ENCODE data around the gene SLF2.
A peak's percentile ranks its signal among the peaks of the same experiment; 100 is the strongest.

DNA sequence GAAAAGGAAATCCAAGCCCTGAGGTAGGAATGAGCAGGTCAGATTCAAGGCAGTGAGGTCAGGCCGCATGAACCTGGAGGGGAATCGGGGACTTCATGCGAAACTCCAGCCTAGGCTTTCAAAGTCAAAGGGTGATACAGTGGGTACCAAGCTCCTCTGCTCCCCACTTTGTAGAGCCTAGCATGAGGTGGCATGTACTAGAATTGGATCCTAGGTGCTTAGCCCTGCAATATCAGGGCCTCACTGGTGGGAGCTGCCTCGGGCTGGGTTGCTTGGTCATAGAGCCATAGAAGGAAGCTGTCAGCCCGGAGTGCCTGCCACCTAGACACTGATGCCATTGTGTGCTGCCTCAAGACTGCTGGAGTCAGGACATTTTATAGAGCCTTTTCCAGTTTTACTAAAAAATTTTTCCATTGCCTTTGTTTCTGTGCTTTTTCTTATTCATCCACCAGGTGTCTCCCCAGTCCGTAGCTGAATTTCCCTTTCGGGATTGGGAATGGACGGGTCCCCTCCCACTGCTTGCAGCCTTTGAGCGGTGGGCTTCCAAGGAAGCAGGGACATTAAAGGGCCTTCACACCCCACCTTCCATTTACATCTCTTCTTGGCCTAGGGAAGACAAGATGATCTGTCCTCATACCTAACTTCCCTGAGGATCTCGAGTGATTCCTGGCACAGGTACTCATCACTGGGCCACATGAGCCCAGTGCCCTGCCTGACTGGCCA lies 81.4 kb downstream of the SLF2 start:
- TF ChIP-seq, protein P1, sequence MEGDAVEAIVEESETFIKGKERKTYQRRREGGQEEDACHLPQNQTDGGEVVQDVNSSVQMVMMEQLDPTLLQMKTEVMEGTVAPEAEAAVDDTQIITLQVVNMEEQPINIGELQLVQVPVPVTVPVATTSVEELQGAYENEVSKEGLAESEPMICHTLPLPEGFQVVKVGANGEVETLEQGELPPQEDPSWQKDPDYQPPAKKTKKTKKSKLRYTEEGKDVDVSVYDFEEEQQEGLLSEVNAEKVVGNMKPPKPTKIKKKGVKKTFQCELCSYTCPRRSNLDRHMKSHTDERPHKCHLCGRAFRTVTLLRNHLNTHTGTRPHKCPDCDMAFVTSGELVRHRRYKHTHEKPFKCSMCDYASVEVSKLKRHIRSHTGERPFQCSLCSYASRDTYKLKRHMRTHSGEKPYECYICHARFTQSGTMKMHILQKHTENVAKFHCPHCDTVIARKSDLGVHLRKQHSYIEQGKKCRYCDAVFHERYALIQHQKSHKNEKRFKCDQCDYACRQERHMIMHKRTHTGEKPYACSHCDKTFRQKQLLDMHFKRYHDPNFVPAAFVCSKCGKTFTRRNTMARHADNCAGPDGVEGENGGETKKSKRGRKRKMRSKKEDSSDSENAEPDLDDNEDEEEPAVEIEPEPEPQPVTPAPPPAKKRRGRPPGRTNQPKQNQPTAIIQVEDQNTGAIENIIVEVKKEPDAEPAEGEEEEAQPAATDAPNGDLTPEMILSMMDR (CRISPR knock-in tag; IDR thresholded peaks at IDR 0.05) = peak; percentile 62
- TF ChIP-seq SP4 (CRISPR knock-in tag; IDR thresholded peaks at IDR 0.05) (no peak), ZNF670 (CRISPR knock-in tag; IDR thresholded peaks at IDR 0.05; ENCODE audit: borderline replicate concordance) (no peak), SALL2 (CRISPR knock-in tag; IDR thresholded peaks at IDR 0.05) (no peak), SP1 (IDR thresholded peaks at IDR 0.05) (no peak), SP1 (CRISPR knock-in tag; IDR thresholded peaks at IDR 0.05) (no peak), ZNF12 (CRISPR knock-in tag; IDR thresholded peaks at IDR 0.05) (no peak), RAD21 (CRISPR knock-in tag; IDR thresholded peaks at IDR 0.05) (peak; percentile 56; the same call in 1 of the 2 replicates), TGIF2 (CRISPR knock-in tag; IDR thresholded peaks at IDR 0.05) (no peak), LCORL (IDR thresholded peaks at IDR 0.05) (no peak), LCORL (CRISPR knock-in tag; IDR thresholded peaks at IDR 0.05) (no peak), TRIM24 (CRISPR knock-in tag; IDR thresholded peaks at IDR 0.05) (no peak), ZNF138 (CRISPR knock-in tag; IDR thresholded peaks at IDR 0.05; ENCODE audit: low read depth) (no peak)
- TF ChIP-seq, protein P2, sequence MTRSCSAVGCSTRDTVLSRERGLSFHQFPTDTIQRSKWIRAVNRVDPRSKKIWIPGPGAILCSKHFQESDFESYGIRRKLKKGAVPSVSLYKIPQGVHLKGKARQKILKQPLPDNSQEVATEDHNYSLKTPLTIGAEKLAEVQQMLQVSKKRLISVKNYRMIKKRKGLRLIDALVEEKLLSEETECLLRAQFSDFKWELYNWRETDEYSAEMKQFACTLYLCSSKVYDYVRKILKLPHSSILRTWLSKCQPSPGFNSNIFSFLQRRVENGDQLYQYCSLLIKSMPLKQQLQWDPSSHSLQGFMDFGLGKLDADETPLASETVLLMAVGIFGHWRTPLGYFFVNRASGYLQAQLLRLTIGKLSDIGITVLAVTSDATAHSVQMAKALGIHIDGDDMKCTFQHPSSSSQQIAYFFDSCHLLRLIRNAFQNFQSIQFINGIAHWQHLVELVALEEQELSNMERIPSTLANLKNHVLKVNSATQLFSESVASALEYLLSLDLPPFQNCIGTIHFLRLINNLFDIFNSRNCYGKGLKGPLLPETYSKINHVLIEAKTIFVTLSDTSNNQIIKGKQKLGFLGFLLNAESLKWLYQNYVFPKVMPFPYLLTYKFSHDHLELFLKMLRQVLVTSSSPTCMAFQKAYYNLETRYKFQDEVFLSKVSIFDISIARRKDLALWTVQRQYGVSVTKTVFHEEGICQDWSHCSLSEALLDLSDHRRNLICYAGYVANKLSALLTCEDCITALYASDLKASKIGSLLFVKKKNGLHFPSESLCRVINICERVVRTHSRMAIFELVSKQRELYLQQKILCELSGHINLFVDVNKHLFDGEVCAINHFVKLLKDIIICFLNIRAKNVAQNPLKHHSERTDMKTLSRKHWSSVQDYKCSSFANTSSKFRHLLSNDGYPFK (CRISPR knock-in tag; IDR thresholded peaks at IDR 0.05; ENCODE audit: borderline replicate concordance) = no peak
- TF ChIP-seq, protein P3, sequence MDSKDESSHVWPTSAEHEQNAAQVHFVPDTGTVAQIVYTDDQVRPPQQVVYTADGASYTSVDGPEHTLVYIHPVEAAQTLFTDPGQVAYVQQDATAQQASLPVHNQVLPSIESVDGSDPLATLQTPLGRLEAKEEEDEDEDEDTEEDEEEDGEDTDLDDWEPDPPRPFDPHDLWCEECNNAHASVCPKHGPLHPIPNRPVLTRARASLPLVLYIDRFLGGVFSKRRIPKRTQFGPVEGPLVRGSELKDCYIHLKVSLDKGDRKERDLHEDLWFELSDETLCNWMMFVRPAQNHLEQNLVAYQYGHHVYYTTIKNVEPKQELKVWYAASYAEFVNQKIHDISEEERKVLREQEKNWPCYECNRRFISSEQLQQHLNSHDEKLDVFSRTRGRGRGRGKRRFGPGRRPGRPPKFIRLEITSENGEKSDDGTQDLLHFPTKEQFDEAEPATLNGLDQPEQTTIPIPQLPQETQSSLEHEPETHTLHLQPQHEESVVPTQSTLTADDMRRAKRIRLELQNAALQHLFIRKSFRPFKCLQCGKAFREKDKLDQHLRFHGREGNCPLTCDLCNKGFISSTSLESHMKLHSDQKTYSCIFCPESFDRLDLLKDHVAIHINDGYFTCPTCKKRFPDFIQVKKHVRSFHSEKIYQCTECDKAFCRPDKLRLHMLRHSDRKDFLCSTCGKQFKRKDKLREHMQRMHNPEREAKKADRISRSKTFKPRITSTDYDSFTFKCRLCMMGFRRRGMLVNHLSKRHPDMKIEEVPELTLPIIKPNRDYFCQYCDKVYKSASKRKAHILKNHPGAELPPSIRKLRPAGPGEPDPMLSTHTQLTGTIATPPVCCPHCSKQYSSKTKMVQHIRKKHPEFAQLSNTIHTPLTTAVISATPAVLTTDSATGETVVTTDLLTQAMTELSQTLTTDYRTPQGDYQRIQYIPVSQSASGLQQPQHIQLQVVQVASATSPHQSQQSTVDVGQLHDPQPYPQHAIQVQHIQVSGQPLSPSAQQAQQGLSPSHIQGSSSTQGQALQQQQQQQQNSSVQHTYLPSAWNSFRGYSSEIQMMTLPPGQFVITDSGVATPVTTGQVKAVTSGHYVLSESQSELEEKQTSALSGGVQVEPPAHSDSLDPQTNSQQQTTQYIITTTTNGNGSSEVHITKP (CRISPR knock-in tag; IDR thresholded peaks at IDR 0.05; ENCODE audit: low read depth) = no peak
- TF ChIP-seq, protein P4, sequence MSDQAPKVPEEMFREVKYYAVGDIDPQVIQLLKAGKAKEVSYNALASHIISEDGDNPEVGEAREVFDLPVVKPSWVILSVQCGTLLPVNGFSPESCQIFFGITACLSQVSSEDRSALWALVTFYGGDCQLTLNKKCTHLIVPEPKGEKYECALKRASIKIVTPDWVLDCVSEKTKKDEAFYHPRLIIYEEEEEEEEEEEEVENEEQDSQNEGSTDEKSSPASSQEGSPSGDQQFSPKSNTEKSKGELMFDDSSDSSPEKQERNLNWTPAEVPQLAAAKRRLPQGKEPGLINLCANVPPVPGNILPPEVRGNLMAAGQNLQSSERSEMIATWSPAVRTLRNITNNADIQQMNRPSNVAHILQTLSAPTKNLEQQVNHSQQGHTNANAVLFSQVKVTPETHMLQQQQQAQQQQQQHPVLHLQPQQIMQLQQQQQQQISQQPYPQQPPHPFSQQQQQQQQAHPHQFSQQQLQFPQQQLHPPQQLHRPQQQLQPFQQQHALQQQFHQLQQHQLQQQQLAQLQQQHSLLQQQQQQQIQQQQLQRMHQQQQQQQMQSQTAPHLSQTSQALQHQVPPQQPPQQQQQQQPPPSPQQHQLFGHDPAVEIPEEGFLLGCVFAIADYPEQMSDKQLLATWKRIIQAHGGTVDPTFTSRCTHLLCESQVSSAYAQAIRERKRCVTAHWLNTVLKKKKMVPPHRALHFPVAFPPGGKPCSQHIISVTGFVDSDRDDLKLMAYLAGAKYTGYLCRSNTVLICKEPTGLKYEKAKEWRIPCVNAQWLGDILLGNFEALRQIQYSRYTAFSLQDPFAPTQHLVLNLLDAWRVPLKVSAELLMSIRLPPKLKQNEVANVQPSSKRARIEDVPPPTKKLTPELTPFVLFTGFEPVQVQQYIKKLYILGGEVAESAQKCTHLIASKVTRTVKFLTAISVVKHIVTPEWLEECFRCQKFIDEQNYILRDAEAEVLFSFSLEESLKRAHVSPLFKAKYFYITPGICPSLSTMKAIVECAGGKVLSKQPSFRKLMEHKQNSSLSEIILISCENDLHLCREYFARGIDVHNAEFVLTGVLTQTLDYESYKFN (CRISPR knock-in tag; conservative IDR thresholded peaks at IDR 0.05) = no peak

All from HepG2 (cell line).